SKM-1 (cell line): ENCODE results near the gene XPO1.
A peak's percentile ranks its signal among the peaks of the same experiment; 100 is the strongest.
"Not testable (repeated sequence)": the region's sequence is repeated elsewhere in the genome, so short reads cannot be mapped to it uniquely, and the experiment has no call there.

Experiments
- DNase-seq: peaks from one replicate; lab custom pipeline; 2025; ENCODE audit not compliant: unreplicated experiment; lab: John Stamatoyannopoulos, UW

The XPO1 gene

GRCh38 chr2:61535449-61535848 is 2.7 kb downstream of the XPO1 start:
- no peak for DNase-seq

DNA sequence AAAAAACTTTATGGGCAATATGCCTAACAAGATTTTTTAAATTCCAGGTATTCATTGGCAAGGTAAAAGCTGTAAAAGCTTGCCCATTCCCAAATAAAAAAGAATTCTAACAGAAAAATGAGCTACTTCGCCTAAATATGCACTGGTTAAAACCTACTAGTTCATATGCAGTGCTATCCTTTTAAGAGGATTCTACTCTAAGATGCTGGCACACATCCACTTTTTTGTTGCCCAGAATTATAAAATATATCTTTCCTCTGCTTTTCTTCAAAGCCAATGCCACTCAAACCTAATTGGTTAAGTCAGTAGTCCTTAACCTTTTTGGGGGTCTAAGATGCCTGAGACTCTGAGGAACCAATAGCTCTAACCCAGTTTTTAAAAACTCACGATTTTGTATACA is 3.2 kb downstream of the XPO1 start:
- no peak for DNase-seq

DNA sequence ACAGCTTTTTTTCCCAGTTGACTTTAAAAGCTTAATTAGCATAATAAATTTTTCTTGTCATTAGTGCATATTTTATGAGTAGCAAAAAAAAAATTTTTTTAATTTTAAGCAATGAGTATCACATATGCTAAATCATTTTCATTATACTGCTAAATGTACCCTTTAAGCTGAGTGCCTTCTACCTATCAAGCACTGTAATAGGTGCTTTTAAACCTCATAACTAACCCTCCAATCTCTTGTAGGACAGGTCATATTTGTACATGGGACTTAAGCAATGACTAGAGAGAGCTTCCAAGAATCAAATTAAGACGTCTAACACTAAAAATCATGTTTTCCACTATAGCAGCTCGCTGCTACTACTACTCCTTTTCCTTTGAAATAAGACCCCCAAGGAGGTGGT is 7.4 kb downstream of the XPO1 start:
- no peak for DNase-seq

DNA sequence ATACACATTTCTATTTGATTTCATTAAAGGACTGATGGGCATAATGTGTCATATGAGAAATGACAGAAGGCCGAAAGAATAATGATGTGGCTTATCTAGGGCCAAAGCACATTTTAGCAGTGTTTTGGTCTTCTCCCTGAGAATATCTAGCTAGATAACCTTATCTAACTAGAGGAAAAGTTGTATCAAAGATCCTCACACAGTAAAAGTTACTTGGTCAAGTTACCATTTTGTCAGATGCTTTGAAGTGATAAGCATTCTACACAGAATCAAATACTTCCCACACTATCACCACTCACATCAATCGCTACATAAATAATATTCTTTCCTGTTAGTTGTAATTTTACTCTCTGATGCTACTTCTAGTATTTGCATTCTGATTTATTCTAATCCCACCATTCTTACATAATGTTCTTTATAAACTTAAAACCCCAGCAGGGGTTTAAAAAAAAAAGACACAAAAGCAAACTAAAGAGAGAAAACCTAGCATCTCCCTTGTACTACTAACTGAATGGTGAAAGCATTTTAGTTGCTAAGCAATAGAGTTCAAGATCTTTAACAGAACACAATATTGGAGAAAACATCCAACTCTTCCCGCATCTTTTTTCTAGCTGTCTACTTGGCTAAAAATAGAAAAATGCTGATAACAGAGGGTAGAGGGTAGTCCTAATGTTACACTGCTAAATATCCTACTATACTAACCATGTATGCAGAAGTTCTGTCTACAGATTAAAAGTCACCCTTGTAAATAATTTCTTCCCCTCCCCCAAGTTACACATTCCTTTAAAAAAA is 8.0 kb downstream of the XPO1 start:
- DNase-seq = no peak

DNA sequence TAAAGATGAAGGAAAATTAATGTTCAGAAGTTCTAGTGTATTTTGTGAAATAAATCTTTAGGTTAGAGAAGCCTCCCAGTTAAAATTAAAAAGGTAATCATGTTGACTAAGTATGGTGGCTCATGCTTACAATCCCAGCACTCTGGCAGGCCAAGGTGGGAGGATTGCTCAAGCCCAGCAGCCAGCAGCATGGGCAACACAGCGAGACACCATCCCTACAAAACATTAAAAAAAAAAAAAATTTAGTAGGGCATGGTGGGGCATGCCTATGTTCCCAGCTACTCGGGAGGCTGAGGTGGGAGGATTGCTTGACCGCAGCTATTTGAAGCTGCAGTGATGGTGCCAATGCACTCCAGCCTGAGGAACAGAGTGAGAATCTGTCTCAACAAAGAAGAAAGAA is 17.9 kb downstream of the XPO1 start:
- no peak for DNase-seq

DNA sequence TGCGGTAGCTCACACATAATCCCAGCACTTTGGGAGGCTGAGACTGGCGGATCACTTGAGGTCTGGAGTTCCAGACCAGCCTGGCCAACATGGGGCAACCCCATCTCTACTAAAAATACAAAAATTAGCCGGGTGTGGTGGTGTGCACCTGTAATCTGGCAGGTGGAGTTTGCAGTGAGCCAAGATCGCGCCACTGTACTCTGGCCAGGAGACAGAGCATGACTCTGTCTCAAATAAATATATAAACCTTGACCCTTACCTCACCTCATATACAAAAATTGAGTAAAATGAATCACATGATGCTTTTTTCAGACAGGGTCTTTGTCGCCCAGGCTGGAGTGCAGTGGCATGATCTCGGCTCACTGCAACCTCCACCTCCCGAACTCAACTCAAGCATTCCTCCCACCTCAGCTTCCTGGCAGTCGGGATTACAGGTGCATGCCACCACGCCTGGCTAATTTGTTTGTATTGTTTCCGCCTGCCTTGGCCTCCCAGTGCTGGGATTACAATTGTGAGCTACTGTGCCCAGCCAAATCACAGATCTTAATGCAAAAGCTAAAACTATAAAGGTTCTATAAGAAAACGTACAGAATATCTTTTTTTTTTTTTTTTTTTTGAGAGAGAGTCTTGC is 25.3 kb downstream of the XPO1 start:
- DNase-seq = no peak

DNA sequence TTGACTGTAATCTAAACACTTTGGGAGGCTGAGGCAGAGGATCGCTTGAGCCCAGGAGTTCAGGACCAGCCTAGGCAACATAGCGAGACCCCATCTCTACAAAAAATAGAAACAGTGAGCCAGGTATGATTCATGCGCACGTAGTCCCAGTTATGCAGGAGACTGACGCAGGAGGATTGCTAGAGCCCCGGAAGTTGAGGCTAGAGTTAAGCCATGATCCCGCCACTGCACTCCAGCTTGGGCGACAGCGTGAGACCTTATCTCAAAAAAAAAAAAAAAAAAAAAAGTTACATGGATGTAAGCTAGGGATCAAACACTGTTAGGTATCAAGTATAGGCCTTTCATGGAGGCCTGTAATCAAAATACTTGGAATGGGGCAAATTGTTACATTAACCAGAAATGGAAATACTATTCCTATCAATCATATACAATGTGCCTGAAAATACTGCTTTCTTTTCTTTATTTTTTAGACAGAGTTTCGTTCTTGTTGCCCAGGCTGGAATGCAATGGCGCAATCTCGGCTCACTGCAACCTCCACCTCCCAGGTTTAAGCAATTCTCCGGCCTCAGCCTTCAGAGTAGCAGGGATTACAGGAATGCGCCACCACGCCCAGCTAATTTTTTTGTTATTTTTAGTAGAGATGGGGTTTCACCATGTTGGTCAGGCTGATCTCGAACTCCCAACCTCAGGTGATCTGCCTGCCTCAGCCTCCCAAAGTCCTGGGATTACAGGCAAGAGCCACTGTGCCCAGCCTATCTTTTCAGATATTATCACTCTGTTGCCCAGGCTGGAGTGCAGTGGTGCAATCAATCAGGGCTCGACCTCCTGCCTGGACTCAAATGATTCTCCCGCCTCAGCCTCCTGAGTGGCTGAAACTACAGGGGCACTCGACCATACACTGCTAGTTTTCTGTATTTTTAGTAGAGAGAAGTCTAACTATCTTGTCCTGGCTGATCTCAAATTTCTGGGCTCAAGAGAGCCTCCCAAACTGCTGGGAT is 27.2 kb downstream of the XPO1 start:
- no peak for DNase-seq

DNA sequence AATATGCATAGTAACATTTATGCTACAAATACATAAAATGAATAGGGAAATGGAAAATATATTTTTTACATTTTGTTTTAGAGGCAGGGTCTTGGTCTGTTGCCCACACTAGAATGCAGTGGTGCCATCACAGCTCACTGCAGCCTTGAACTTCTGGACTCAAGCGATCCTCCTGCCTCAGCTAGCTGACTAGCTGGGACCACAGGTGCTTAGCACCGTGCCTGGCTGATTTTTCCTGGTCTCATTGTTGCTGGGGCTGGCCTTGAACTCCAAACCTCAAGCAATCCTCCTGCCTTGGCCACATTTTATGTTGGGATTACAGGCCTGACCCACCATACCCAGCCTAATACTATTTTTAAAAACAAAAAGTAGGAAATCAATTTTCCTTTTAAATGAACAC is 33.2 kb downstream of the XPO1 start:
- DNase-seq = no peak

GRCh38 chr2:61499060-61499459 is 39.1 kb downstream of the XPO1 start:
- no peak for DNase-seq

- DNase-seq = no peak
Observed at GRCh38 chr2:61493523-61493942, 44.6 kb downstream of the XPO1 start.

DNA sequence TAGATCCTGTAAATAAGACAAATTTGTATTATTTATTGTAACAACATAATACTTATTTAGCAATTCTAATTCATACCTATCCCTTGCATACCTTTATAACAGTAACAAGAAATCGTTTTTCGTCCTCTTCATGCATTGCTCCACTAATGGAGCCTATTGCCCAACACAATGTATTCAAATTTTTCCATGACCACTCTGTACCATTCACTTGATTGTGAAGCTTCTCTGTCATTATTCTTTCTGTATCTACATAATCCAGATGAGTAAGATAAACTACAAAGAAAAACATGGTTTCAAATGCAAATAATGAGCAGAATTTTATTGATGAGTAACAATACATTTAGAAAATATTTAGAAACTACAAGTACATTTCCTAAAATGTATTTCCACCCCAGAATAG is 45.7 kb downstream of the XPO1 start:
- DNase-seq = no peak

DNA sequence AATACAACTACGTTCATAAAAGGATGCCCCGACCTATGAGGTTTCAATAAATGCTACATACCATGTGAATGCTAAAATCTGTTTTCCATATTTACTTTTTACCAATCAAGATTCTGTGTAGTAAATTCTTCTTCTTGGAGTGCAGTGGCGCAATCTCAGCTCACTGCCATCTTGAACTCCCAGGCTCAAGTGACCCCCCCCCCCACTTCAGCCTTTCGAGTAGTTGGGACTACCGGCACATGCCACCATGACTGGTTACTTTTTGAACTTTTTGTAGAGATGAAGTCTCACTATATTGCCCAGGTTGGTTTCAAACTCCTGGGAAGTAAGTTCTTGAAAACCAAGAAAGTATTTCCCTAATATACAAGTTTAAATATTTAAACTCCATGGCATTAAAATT is 52.9 kb downstream of the XPO1 start:
- DNase-seq = no peak

GRCh38 chr2:61478086-61478485 is 60.1 kb downstream of the XPO1 start:
- DNase-seq = no peak

GRCh38 chr2:61476929-61477589 is 61.1 kb downstream of the XPO1 start:
- not testable (repeated sequence) for DNase-seq

DNA sequence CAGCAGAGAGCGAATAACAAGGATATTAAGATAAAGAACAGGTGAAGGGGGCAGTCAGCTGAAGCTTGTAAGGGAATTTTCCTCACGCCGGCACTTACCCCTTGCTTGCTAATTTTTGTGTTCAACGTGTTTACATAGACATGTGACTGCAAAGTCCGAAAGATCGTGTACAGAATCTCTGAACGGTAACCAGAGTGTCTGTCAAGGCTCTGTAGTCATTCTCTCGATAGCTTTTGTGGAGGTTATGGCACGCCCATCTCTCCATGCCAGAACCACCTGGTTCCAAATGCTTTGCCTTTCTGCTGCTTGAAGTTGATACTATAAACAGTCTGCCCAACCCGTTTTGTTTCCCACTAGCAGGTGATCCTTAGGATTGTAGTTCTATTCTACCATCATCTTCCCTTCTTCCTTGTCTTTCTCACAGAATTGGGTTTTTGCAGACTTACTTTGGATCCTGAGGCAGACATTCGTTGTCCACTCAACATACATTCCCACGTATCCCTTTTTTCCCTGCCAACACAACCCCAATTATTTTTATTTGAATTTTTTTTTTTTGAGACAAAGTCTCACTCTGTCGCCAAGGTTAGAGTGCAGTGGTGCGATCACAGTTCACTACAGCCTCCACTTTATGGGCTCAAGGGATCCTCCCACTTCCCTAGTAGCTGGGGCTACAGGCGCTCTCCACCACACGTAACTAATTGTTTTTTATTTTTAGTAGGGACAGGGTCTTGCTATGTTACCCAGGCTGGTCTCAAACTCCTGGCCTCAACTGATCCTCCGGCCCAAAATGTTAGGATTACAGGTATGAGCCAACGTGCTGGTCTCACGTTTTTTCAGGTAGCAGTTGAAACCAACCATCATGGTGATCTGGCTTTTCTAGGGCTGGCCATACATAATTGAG is 66.0 kb downstream of the XPO1 start:
- no peak for DNase-seq

DNA sequence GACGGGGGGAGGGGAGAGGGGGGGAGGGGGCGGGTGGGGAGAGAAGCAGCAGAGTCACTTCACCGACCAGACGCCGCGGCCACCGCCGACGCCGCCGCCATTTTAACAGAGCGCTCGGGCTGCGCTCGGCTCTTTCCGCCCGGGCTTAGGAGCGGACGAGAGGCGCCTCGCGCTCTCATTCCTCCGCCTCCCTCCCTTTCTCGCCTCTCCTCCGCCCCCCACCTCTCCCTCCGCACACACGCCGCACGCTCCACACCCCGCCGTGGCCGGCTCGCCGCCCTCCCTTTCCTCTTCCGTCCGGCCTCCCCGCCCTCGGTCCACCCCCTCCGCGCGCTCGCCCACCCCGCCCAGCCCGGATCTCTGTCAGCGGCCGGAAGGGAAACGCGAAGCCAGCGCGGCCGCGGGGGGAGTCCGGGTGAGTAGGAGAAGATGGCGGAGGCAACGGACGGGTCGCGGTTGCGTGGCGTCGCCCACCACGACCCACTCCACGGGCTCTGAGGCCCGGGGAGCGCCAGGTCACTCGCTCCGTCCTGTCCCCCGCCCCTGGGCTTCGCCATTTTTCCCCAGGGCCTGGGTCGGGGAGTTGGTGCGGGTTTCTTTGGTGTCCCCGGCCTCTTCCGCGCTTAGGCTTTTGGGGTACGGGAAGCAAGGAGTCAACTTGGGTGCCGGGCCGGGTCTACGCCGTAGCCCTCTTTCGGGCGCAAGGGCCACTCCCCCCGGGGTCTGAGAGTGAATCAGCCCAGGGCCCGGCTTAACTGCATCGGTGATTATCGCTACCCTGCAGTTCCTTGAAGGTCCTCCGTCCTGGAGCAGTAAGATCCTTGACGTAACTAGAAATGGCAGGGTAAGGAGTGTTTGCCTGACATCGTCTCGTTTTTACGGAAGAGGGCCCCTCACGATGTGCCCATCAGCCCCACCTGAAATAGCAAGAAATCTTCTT is 66.9 kb downstream of the XPO1 start, which contains the start of gene USP34:
Gene USP34, minus strand, starts transcription at position 123 of the 940 bp plus-strand sequence. CDS start 395 bp downstream, outside the sequence.
- peak; percentile 93 for DNase-seq

- no peak for DNase-seq
Observed at GRCh38 chr2:61470122-61470951, 67.8 kb downstream of the XPO1 start.
